ENCODE measurements around the gene RIMKLB.

Gene RIMKLB

GRCh38 chr12:8664228-8664913, 33.4 kb upstream of the RIMKLB start:
- ATAC-seq = no peak; the same call in 2 of the 3 replicates
- TF ChIP-seq ZC3H10 (CRISPR knock-in tag; IDR thresholded peaks at IDR 0.05) (no peak), PPARA (CRISPR knock-in tag; IDR thresholded peaks at IDR 0.05; ENCODE audit: borderline replicate concordance) (no peak), BACH2 (CRISPR knock-in tag; IDR thresholded peaks at IDR 0.05; ENCODE audit: borderline replicate concordance) (no peak), PATZ1 (CRISPR knock-in tag; IDR thresholded peaks at IDR 0.05; ENCODE audit: borderline replicate concordance) (no peak), TCF4 (CRISPR knock-in tag; IDR thresholded peaks at IDR 0.05; ENCODE audit: borderline replicate concordance) (no peak), RARB (CRISPR knock-in tag; IDR thresholded peaks at IDR 0.05) (no peak)
- TF ChIP-seq, protein P1, sequence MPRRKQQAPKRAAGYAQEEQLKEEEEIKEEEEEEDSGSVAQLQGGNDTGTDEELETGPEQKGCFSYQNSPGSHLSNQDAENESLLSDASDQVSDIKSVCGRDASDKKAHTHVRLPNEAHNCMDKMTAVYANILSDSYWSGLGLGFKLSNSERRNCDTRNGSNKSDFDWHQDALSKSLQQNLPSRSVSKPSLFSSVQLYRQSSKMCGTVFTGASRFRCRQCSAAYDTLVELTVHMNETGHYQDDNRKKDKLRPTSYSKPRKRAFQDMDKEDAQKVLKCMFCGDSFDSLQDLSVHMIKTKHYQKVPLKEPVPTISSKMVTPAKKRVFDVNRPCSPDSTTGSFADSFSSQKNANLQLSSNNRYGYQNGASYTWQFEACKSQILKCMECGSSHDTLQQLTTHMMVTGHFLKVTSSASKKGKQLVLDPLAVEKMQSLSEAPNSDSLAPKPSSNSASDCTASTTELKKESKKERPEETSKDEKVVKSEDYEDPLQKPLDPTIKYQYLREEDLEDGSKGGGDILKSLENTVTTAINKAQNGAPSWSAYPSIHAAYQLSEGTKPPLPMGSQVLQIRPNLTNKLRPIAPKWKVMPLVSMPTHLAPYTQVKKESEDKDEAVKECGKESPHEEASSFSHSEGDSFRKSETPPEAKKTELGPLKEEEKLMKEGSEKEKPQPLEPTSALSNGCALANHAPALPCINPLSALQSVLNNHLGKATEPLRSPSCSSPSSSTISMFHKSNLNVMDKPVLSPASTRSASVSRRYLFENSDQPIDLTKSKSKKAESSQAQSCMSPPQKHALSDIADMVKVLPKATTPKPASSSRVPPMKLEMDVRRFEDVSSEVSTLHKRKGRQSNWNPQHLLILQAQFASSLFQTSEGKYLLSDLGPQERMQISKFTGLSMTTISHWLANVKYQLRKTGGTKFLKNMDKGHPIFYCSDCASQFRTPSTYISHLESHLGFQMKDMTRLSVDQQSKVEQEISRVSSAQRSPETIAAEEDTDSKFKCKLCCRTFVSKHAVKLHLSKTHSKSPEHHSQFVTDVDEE (CRISPR knock-in tag; IDR thresholded peaks at IDR 0.05) = no peak

GRCh38 chr12:8665759-8666158, 32.0 kb upstream of the RIMKLB start:
- TF ChIP-seq PATZ1 (CRISPR knock-in tag; IDR thresholded peaks at IDR 0.05; ENCODE audit: borderline replicate concordance) (no peak), ZNF70 (CRISPR knock-in tag; IDR thresholded peaks at IDR 0.05) (no peak), PPARA (CRISPR knock-in tag; IDR thresholded peaks at IDR 0.05; ENCODE audit: borderline replicate concordance) (no peak), OSR1 (CRISPR knock-in tag; IDR thresholded peaks at IDR 0.05) (no peak), ZNF565 (CRISPR knock-in tag; conservative IDR thresholded peaks at IDR 0.05; ENCODE audit: low read depth) (no peak), SNAI2 (CRISPR knock-in tag; IDR thresholded peaks at IDR 0.05) (no peak), GLIS3 (CRISPR knock-in tag; IDR thresholded peaks at IDR 0.05) (no peak), ESRRG (CRISPR knock-in tag; IDR thresholded peaks at IDR 0.05) (no peak), TOX (CRISPR knock-in tag; IDR thresholded peaks at IDR 0.05; ENCODE audit: borderline replicate concordance) (no peak), RARB (CRISPR knock-in tag; IDR thresholded peaks at IDR 0.05) (no peak), CSDC2 (CRISPR knock-in tag; IDR thresholded peaks at IDR 0.05) (no peak), ZNF8 (CRISPR knock-in tag; IDR thresholded peaks at IDR 0.05) (no peak), TCF4 (CRISPR knock-in tag; IDR thresholded peaks at IDR 0.05; ENCODE audit: borderline replicate concordance) (no peak), ISL1 (CRISPR knock-in tag; IDR thresholded peaks at IDR 0.05) (no peak)
- TF ChIP-seq, protein P1 (CRISPR knock-in tag; IDR thresholded peaks at IDR 0.05) = no peak
- TF ChIP-seq, protein P2, sequence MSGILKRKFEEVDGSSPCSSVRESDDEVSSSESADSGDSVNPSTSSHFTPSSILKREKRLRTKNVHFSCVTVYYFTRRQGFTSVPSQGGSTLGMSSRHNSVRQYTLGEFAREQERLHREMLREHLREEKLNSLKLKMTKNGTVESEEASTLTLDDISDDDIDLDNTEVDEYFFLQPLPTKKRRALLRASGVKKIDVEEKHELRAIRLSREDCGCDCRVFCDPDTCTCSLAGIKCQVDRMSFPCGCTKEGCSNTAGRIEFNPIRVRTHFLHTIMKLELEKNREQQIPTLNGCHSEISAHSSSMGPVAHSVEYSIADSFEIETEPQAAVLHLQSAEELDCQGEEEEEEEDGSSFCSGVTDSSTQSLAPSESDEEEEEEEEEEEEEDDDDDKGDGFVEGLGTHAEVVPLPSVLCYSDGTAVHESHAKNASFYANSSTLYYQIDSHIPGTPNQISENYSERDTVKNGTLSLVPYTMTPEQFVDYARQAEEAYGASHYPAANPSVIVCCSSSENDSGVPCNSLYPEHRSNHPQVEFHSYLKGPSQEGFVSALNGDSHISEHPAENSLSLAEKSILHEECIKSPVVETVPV (CRISPR knock-in tag; IDR thresholded peaks at IDR 0.05) = no peak
- ATAC-seq = no peak

GRCh38 chr12:8667270-8667669, 30.5 kb upstream of the RIMKLB start:
- no peak for ATAC-seq
- TF ChIP-seq TCF4 (CRISPR knock-in tag; IDR thresholded peaks at IDR 0.05; ENCODE audit: borderline replicate concordance) = no peak
- no peak for TF ChIP-seq RARB (CRISPR knock-in tag; IDR thresholded peaks at IDR 0.05)
- no peak for TF ChIP-seq BACH2 (CRISPR knock-in tag; IDR thresholded peaks at IDR 0.05; ENCODE audit: borderline replicate concordance)
- TF ChIP-seq, protein P1 (CRISPR knock-in tag; IDR thresholded peaks at IDR 0.05) = no peak
- no peak for TF ChIP-seq ZC3H10 (CRISPR knock-in tag; IDR thresholded peaks at IDR 0.05)
- TF ChIP-seq, protein P3, sequence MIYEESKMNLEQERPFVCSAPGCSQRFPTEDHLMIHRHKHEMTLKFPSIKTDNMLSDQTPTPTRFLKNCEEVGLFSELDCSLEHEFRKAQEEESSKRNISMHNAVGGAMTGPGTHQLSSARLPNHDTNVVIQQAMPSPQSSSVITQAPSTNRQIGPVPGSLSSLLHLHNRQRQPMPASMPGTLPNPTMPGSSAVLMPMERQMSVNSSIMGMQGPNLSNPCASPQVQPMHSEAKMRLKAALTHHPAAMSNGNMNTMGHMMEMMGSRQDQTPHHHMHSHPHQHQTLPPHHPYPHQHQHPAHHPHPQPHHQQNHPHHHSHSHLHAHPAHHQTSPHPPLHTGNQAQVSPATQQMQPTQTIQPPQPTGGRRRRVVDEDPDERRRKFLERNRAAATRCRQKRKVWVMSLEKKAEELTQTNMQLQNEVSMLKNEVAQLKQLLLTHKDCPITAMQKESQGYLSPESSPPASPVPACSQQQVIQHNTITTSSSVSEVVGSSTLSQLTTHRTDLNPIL (CRISPR knock-in tag; IDR thresholded peaks at IDR 0.05; ENCODE audit: low read depth) = no peak
- TF ChIP-seq, protein P2 (CRISPR knock-in tag; IDR thresholded peaks at IDR 0.05) = no peak
